ENCODE results near the gene CTDSP1. TPM values are rescaled to one million over a fixed set of nuclear protein-coding genes. Genes with fewer than 3 reads are reported as not detected.

CTDSP1 gene
- 63.4 to 83.1 TPM (median 71.7 TPM) in 5 replicates for total RNA-seq (2022; extraction: Qiagen RNA extraction; ENCODE audit: low read depth)

DNA sequence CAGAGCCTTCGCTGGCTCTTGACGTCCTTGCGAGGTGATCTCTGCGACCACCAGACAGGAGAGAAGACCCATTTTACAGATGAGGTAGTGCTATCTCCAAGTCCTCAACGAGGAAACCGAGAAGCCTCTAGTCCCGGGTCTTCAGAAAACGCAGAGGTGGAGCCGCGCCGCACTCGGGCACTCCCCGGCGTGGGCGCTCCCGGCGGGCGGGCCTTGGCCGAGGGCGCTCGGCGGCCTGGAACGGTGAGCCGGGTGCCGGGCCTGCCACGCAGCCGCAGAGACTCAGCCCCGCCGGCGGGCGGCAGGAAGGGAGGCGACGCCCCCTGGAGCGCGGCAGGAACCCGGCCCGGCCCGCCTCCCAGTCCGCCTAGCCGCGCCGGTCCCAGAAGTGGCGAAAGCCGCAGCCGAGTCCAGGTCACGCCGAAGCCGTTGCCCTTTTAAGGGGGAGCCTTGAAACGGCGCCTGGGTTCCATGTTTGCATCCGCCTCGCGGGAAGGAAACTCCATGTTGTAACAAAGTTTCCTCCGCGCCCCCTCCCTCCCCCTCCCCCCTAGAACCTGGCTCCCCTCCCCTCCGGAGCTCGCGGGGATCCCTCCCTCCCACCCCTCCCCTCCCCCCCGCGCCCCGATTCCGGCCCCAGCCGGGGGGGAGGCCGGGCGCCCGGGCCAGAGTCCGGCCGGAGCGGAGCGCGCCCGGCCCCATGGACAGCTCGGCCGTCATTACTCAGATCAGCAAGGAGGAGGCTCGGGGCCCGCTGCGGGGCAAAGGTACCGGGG, at the start of gene CTDSP1:
TSS of gene CTDSP1 (plus strand) at position 478 of the 776 bp plus-strand sequence. CDS start at position 701, 223 bp downstream.

DNA sequence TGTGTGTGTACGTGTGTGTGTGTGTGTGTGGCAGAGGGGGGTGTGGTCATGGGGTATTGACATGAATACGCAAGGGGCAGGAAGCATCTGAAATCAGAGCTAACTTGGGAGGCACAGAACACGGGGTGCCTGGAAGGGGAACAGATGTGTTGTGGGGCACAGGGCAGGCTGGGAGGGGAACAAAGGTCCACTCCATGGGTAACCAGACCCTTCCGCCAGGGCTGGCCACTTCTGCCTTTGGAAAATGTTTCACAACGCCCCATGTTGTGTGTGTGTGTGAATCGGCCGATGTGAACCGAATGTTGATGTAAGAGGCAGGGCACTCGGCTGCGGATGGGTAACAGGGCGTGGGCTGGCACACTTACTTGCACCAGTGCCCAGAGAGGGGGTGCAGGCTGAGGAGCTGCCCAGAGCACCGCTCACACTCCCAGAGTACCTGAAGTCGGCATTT, 17.7 kb upstream of the CTDSP1 start, which contains the start of gene SLC11A1:
TSS of gene SLC11A1 (plus strand) at position 358 of the 451 bp plus-strand sequence. CDS start 96 bp downstream, outside the sequence.

DNA sequence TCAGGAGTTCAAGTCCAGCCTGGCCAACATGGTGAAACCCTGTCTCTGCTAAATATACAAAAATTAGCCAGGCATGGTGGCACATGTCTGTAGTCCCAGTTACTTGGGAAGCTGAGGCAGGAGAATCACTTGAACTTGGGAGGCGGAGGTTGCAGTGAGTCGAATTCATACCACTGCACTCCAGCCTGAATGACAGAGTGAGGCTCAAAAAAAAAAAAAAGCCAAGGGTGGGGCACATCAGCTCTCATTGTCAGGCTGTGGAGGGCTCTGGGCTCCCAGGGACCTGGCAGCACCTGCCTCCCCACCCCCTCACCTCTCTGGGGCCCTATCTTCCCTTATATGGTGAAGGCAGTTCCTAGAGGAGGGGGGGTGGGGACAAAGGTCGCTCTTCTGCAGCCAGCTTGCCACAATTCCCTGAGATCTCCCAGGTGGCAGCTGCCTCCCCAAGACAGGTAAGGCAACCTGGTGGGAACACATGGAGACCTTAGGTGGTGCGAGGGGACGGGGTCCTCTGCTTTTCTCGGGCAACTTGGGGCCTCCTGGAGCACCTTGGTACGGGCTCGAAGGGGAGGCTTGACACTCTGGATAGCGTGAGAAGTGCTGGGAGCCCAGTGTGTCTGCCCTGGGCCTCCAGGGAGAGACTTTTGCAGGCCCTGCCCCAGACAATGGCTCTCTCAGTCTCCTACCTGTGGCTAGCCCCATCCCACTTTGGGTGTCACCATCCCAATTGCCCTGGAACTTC, 19.2 kb downstream of the CTDSP1 start, which contains the start of gene VIL1:
TSS of gene VIL1 (plus strand) at position 407 of the 742 bp plus-strand sequence. CDS start 4,656 bp downstream, outside the sequence.

Other genes starting within 250 kb of the CTDSP1 start
- gene CXCR1, start 232.9 kb upstream of the CTDSP1 start, total RNA-seq (2022; extraction: Qiagen RNA extraction; ENCODE audit: low read depth) = not detected in 5 replicates
- gene ARPC2, start 182.7 kb upstream of the CTDSP1 start, total RNA-seq (2022; extraction: Qiagen RNA extraction; ENCODE audit: low read depth) = 286 to 304 TPM (median 289 TPM) in 5 replicates
- 0.07 to 0.23 TPM (median 0.15 TPM) in 5 replicates for gene GPBAR1, start 138.9 kb upstream of the CTDSP1 start, total RNA-seq (2022; extraction: Qiagen RNA extraction; ENCODE audit: low read depth)
- gene AAMP, start 129.7 kb upstream of the CTDSP1 start, total RNA-seq (2022; extraction: Qiagen RNA extraction; ENCODE audit: low read depth) = 109 to 189 TPM (median 121 TPM) in 5 replicates
- gene PNKD, start 129.3 kb upstream of the CTDSP1 start, total RNA-seq (2022; extraction: Qiagen RNA extraction; ENCODE audit: low read depth) = 62.1 to 67.0 TPM (median 63.3 TPM) in 5 replicates
- 117 to 131 TPM (median 121 TPM) in 5 replicates for gene TMBIM1, start 107.4 kb upstream of the CTDSP1 start, total RNA-seq (2022; extraction: Qiagen RNA extraction; ENCODE audit: low read depth)
- 0.14 to 0.16 TPM in 2 of 5 replicates, not detected in the others for gene CATIP, start 43.0 kb upstream of the CTDSP1 start, total RNA-seq (2022; extraction: Qiagen RNA extraction; ENCODE audit: low read depth)
- gene SLC11A1, start 17.6 kb upstream of the CTDSP1 start, total RNA-seq (2022; extraction: Qiagen RNA extraction; ENCODE audit: low read depth) = 0.15 to 0.28 TPM (median 0.19 TPM) in 5 replicates
- gene VIL1, start 19.3 kb downstream of the CTDSP1 start, total RNA-seq (2022; extraction: Qiagen RNA extraction; ENCODE audit: low read depth) = 0.16 to 0.33 TPM (median 0.18 TPM) in 5 replicates
- 4.8 to 7.4 TPM (median 6.3 TPM) in 5 replicates for gene USP37, start 168.5 kb downstream of the CTDSP1 start, total RNA-seq (2022; extraction: Qiagen RNA extraction; ENCODE audit: low read depth)
- gene CNOT9, start 169.0 kb downstream of the CTDSP1 start, total RNA-seq (2022; extraction: Qiagen RNA extraction; ENCODE audit: low read depth) = 41.8 to 53.3 TPM (median 49.7 TPM) in 5 replicates
- gene PLCD4, start 208.0 kb downstream of the CTDSP1 start, total RNA-seq (2022; extraction: Qiagen RNA extraction; ENCODE audit: low read depth) = 0.26 to 0.69 TPM (median 0.31 TPM) in 5 replicates

Measured in A549 treated with DMSO at 1 μM for 4 hours (cell line).